Hypothalamus (tissue), 51 donors: ENCODE data around the gene KAZALD1.
A peak's percentile ranks its signal among the peaks of the same experiment; 100 is the strongest.

Source experiments
- DNase-seq, 51 donors: peaks; one replicate each; lab custom pipeline; 2025; lab: John Stamatoyannopoulos, UW

Gene KAZALD1

GRCh38 chr10:101046332-101047238 lies 15.2 kb upstream of the KAZALD1 start:
- no peak for DNase-seq

- DNase-seq: no peak
Observed at GRCh38 chr10:101047268-101047667, 14.5 kb upstream of the KAZALD1 start.

GRCh38 chr10:101047961-101048892 lies 13.6 kb upstream of the KAZALD1 start:
- DNase-seq: no peak

DNA sequence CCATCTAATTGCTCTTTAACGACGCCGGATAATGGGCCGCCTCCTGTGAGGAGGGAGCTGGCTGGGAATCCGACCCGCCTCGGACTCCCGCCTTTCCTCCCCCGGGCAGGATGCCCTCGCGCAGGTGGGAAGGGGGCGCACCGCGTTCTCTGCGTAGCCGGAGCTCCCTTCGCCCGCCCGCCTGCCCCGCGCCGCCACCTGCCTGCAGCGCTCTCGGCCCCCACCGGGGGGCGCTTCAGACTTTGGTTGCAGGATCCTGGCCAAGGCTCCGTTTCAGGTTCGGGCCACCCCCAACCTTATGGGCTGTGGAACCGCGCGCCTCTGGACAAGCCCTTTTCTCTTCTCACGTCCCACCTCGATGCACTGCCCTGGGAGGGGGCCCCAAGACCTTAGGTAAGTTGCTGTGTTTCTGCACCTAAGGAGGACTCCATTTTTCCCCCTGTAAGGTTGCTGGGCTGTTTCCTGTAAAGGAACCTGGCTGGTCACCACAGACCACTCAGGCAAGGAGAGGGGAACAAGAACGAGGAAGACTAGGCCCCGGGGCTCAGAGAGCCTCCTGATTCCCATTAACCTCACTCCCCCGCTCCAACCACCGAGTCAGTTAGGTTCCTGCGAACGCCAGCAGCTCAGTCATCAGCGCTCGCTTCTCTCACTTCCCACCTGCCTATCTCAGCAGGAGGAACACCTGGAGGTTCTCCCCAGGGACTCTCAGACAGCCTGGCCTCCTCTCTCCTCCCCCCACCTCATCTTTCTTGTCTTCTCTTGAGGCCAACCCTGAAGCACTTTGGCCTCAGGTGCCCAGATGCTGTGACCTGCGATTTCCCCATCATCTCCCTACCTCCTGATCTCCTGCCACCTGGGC lies 11.3 kb upstream of the KAZALD1 start:
- peak in 13 of 51 donors; percentile 4 to 61 (median 20) for DNase-seq

DNA sequence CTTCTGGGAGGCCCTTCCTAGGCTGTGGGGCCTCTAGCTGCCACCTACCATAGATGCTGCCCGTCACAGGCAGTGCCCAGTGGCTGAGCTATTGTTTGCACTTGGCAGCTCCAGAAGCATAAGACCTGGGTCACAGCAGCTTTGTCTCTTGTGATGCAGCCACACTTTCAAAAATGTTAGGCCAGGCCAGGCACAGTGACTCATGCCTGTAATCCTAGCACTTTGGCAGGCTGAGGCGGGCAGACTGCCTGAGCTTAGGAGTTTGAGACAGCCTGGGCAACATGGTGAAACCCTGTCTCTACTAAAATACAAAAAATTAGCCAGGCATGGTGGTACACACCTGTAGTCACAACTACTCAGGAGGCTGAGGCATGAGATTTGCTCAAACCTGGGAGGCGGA lies 9.5 kb upstream of the KAZALD1 start:
- DNase-seq: peak in 6 of 51 donors; percentile 19 to 69 (median 36)

DNA sequence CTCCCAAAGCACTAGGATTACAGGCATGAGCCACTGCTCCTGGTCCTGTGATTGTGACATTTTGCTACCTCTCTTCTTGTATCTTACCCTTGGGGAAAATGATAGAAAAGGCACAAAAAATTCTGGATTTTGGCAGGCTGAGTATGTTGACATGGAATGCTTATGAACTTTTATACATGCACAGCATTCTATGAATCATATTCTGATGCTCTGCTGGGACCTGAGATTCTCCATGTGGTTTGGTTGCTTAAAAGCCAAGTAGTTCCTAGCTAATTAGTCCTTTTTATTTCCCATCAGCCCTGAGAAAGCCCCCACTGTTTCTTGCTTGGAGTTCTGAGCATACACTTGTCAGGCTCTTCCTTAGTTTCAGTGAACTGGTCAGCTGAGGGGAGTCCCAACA lies 8.3 kb upstream of the KAZALD1 start:
- no peak for DNase-seq

DNA sequence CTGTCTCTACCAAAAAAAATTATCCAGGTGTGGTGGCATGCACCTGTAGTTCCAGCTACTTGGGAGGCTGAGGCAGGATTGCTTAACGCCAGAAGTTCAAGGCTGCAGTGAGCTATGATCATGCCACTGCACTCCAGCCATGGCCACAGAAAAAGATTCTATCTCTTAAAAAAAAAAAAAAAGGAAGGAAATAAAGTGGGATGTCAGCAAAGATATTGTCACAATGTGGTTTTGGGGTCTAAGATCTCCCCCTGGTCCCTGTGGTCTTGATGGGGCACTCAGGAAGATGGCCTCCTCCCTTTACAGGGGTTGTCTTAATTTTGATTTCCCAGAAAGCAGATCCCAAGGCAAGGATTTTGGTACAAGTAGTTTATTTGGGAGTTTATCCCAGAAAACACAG lies 7.4 kb upstream of the KAZALD1 start:
- DNase-seq: no peak

GRCh38 chr10:101054876-101055275 lies 6.9 kb upstream of the KAZALD1 start:
- no peak for DNase-seq

DNA sequence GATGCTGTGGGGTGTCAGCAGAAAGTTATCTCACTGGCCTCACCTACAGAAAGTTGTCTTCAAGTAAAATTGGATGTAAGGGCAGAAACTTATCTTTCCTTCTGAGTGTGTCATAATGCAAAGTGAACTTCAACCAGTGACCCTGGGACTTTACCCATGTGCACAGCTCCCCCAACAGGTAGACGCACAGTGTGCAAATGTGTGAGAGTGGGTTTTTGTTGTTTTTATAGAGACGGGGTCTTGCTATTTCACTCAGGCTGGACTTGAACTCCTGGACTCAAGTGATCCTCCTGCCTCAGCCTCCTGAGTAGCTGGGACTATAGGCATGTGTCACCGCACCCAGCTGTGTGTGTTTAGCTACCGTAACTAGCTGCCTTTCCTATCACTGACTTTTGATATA lies 6.4 kb upstream of the KAZALD1 start:
- DNase-seq: no peak

DNA sequence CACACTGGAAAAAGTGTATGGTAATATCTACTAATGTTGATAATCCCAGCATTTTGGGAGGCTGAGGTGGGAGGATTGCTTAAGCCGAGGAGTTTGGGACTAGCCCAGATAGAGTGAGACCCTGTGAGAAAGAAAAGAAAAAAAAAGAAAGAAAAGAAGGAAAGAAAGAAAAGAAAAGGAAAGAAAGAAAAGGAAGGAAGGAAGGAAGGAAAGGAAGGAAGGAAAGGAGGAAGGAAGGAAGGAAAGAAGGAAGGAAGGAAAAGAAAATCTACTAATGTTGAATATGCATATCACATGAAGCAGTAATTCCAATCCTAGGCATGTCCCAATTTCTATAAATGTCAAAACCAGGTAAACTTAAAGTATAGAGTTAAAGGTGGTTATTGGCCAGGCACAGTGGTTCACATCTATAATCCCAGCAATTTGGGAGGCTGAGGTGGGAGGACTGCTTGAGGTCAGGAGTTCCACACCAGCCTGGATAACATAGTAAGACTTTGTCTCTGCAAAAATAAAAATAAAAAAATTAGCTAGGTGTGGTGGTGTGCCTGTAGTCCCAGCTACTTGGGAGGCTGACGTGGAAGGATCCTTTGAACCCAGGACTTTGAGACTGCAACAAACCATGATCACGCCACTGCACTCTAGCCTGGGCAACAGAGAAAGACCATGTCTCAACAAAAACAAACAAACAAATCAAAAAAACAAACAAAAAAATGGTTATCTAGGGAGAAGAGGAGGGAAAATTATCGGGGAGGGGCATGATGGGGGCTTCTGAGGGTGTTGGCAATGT lies 5.2 kb upstream of the KAZALD1 start:
- no peak for DNase-seq

DNA sequence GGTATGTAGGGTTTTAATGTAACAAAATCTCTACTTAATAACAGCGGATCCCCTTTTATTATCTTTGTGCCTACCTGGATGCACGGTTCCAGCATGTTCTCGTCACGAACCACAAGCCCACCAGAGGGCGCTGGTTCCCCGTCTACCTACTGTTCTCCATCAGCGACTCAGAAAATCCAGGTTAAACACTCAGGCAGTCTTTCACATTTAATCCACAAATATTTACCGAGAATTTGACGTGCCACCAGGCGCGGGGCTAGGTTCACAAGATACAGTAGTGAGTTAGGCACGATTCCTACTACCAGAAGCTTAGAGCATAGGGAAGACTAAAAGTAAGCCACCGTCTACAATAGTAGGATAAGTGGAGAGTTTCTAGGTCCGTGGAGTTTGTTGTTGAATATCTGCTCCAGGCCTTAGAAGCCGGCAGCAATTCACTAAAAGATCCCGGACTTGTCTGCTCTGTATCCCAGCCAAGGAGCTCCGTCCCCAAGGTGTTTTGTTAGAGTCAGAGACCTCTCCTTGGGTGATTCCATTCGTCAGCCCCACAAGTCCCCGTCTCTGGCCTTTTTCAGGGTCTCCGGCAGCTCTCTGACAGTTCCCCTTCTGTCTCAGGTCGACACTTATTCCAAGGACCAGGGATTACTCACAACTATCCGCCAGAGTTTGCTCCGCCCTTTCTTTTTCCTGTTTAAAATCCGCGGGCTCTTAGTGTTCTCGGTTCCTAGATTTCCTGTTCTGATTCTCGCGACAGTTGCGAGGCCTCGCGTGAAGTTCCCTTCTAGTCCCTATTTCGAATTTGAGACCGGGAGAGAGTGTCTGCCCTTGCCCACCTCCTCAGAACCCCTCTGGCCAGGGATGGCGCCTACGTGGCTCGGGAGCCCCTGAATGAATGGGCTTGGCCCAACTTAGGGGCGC lies 1.5 kb upstream of the KAZALD1 start:
- DNase-seq: peak in 49 of 51 donors; percentile 5 to 97 (median 71)

GRCh38 chr10:101060951-101061623 lies 702 bp upstream of the KAZALD1 start:
- peak in 45 of 51 donors; percentile 56 to 97 (median 85) for DNase-seq

DNA sequence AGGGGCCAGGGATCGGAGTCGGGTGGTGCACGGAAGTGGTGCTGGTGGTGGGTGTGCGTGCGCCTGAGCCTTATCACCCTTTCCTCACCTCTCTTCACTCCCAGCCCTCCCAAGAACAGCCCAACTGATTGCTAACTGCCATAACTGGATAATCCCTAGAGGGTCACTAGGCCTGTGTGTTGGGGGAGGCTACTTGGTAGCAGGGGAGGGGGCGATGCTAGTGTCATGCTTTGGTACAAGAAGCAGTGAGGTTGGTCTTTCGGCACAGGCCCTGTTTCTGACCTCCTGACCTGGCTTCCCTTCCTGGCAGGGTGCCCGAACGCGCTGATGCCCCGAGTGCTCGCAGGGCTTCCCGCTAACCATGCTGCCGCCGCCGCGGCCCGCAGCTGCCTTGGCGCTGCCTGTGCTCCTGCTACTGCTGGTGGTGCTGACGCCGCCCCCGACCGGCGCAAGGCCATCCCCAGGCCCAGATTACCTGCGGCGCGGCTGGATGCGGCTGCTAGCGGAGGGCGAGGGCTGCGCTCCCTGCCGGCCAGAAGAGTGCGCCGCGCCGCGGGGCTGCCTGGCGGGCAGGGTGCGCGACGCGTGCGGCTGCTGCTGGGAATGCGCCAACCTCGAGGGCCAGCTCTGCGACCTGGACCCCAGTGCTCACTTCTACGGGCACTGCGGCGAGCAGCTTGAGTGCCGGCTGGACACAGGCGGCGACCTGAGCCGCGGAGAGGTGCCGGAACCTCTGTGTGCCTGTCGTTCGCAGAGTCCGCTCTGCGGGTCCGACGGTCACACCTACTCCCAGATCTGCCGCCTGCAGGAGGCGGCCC lies 652 bp downstream of the KAZALD1 start:
- peak in 7 of 51 donors; percentile 6 to 46 (median 9) for DNase-seq

GRCh38 chr10:101063050-101063525 lies 1.3 kb downstream of the KAZALD1 start:
- DNase-seq: no peak

- no peak for DNase-seq
Observed at GRCh38 chr10:101063548-101064414, 2.0 kb downstream of the KAZALD1 start.
